Measurements from ENCODE around the gene RSPH1. TPM values are rescaled to one million over a fixed set of nuclear protein-coding genes. Genes with fewer than 3 reads are reported as not detected.

Gene RSPH1
- total RNA-seq, 1 donor from 2014 or later = not detected

- Mint-ChIP-seq H3K27ac (no peak overlapping the region), H3K27me3 (peaks cover 22% of the 10 kb centered on the region), H3K9me3 (no peaks in the 10 kb centered on the region), H3K4me1 (peaks cover 15% of the 10 kb centered on the region), H3K36me3 (ENCODE audit: low read depth) (no peaks in the 10 kb centered on the region), H3K4me3 (no peak overlapping the region)
- intact Hi-C loops (cut with micrococcal nuclease) = no loop called here
- no peak for DNase-seq
Measured at GRCh38 chr21:42499444-42500112, 3.6 kb upstream of the RSPH1 start.

- Mint-ChIP-seq H3K9me3 (no peaks in the 10 kb centered on the region), H3K27me3 (peaks cover 21% of the 10 kb centered on the region), H3K4me1 (peaks cover 15% of the 10 kb centered on the region), H3K36me3 (ENCODE audit: low read depth) (no peaks in the 10 kb centered on the region), H3K4me3 (no peak overlapping the region), H3K27ac (no peak overlapping the region)
- intact Hi-C loops (cut with micrococcal nuclease) = no loop called here
- DNase-seq = no peak
Measured at GRCh38 chr21:42498012-42498411, 2.0 kb upstream of the RSPH1 start.

- intact Hi-C loops (cut with micrococcal nuclease) = loop anchor here (1.0 to 2.0 kb wide), 2 partner anchors 17 to 30 kb away; no protein-coding TSS in a partner anchor
- Mint-ChIP-seq H3K4me1 (peaks cover 21% of the 10 kb centered on the region), H3K9me3 (no peaks in the 10 kb centered on the region), H3K27me3 (peaks cover 21% of the 10 kb centered on the region), H3K27ac (peak overlapping the region; percentile 88), H3K4me3 (peak overlapping the region; percentile 88), H3K36me3 (ENCODE audit: low read depth) (no peaks in the 10 kb centered on the region)
- DNase-seq = no peak
Measured at GRCh38 chr21:42496839-42497202, 797 bp upstream of the RSPH1 start.

- no peaks in the 10 kb centered on the region for H3K9me3 Mint-ChIP-seq
- H3K36me3 Mint-ChIP-seq (ENCODE audit: low read depth) = no peaks in the 10 kb centered on the region
- peaks cover 21% of the 10 kb centered on the region for H3K4me1 Mint-ChIP-seq
- H3K4me3 Mint-ChIP-seq = peak overlapping the region; percentile 88
- intact Hi-C loops (cut with micrococcal nuclease) = loop anchor here (1.0 to 2.0 kb wide), 2 partner anchors 19 to 31 kb away; no protein-coding TSS in a partner anchor
- peak overlapping the region; percentile 68 for H3K27ac Mint-ChIP-seq
- DNase-seq = no peak
- H3K27me3 Mint-ChIP-seq = peaks cover 19% of the 10 kb centered on the region
Measured at GRCh38 chr21:42495765-42496119, 282 bp downstream of the RSPH1 start.

- H3K27me3 Mint-ChIP-seq = peaks cover 13% of the 10 kb centered on the region
- H3K4me1 Mint-ChIP-seq = peaks cover 23% of the 10 kb centered on the region
- H3K4me3 Mint-ChIP-seq = no peak overlapping the region
- no peak for DNase-seq
- no peaks in the 10 kb centered on the region for H3K36me3 Mint-ChIP-seq (ENCODE audit: low read depth)
- no peaks in the 10 kb centered on the region for H3K9me3 Mint-ChIP-seq
- intact Hi-C loops (cut with micrococcal nuclease) = no loop called here
- no peak overlapping the region for H3K27ac Mint-ChIP-seq
Measured at GRCh38 chr21:42495027-42495426, 997 bp downstream of the RSPH1 start.

GRCh38 chr21:42493109-42494060, 2.6 kb downstream of the RSPH1 start:
- no peak overlapping the region for H3K4me3 Mint-ChIP-seq
- H3K4me1 Mint-ChIP-seq = peaks cover 23% of the 10 kb centered on the region
- no peak overlapping the region for H3K27ac Mint-ChIP-seq
- no peak for DNase-seq
- H3K36me3 Mint-ChIP-seq (ENCODE audit: low read depth) = no peaks in the 10 kb centered on the region
- H3K9me3 Mint-ChIP-seq = peaks cover 7% of the 10 kb centered on the region
- H3K27me3 Mint-ChIP-seq = peaks cover 15% of the 10 kb centered on the region
- intact Hi-C loops (cut with micrococcal nuclease) = no loop called here

- Mint-ChIP-seq H3K27ac (no peak overlapping the region), H3K9me3 (peaks cover 10% of the 10 kb centered on the region), H3K4me1 (peaks cover 22% of the 10 kb centered on the region), H3K36me3 (ENCODE audit: low read depth) (no peaks in the 10 kb centered on the region), H3K27me3 (peaks cover 22% of the 10 kb centered on the region), H3K4me3 (no peak overlapping the region)
- no peak for DNase-seq
- intact Hi-C loops (cut with micrococcal nuclease) = no loop called here
Measured at GRCh38 chr21:42492201-42492600, 3.8 kb downstream of the RSPH1 start.

GRCh38 chr21:42491328-42491727, 4.7 kb downstream of the RSPH1 start:
- Mint-ChIP-seq H3K27me3 (peaks cover 31% of the 10 kb centered on the region), H3K36me3 (ENCODE audit: low read depth) (no peaks in the 10 kb centered on the region), H3K9me3 (peaks cover 10% of the 10 kb centered on the region), H3K4me3 (no peak overlapping the region), H3K4me1 (peaks cover 16% of the 10 kb centered on the region), H3K27ac (no peak overlapping the region)
- no peak for DNase-seq
- intact Hi-C loops (cut with micrococcal nuclease) = no loop called here

- no peak for DNase-seq
- Mint-ChIP-seq H3K36me3 (ENCODE audit: low read depth) (no peaks in the 10 kb centered on the region), H3K27ac (no peak overlapping the region), H3K27me3 (peaks cover 35% of the 10 kb centered on the region), H3K4me1 (peaks cover 12% of the 10 kb centered on the region), H3K4me3 (no peak overlapping the region), H3K9me3 (peaks cover 10% of the 10 kb centered on the region)
- intact Hi-C loops (cut with micrococcal nuclease) = no loop called here
Measured at GRCh38 chr21:42490720-42491119, 5.3 kb downstream of the RSPH1 start.

- Mint-ChIP-seq H3K4me1 (peaks cover 9% of the 10 kb centered on the region), H3K27ac (no peak overlapping the region), H3K36me3 (ENCODE audit: low read depth) (no peaks in the 10 kb centered on the region), H3K9me3 (peaks cover 10% of the 10 kb centered on the region), H3K27me3 (peaks cover 36% of the 10 kb centered on the region), H3K4me3 (no peak overlapping the region)
- no peak for DNase-seq
- intact Hi-C loops (cut with micrococcal nuclease) = no loop called here
Measured at GRCh38 chr21:42489991-42490390, 6.0 kb downstream of the RSPH1 start.

GRCh38 chr21:42489006-42489563, 6.9 kb downstream of the RSPH1 start:
- no peak for DNase-seq
- Mint-ChIP-seq H3K27ac (no peak overlapping the region), H3K9me3 (peaks cover 10% of the 10 kb centered on the region), H3K27me3 (peaks cover 34% of the 10 kb centered on the region), H3K4me3 (no peak overlapping the region), H3K4me1 (peaks cover 9% of the 10 kb centered on the region), H3K36me3 (ENCODE audit: low read depth) (no peaks in the 10 kb centered on the region)
- intact Hi-C loops (cut with micrococcal nuclease) = no loop called here

- Mint-ChIP-seq H3K4me3 (no peak overlapping the region), H3K4me1 (peaks cover 2% of the 10 kb centered on the region), H3K9me3 (peaks cover 10% of the 10 kb centered on the region), H3K27ac (no peak overlapping the region), H3K36me3 (ENCODE audit: low read depth) (no peaks in the 10 kb centered on the region), H3K27me3 (peaks cover 45% of the 10 kb centered on the region)
- DNase-seq = no peak
- intact Hi-C loops (cut with micrococcal nuclease) = no loop called here
Measured at GRCh38 chr21:42486531-42486930, 9.5 kb downstream of the RSPH1 start.

GRCh38 chr21:42486072-42486471, 10.0 kb downstream of the RSPH1 start:
- H3K4me1 Mint-ChIP-seq = peaks cover 2% of the 10 kb centered on the region
- peaks cover 49% of the 10 kb centered on the region for H3K27me3 Mint-ChIP-seq
- peaks cover 10% of the 10 kb centered on the region for H3K9me3 Mint-ChIP-seq

GRCh38 chr21:42484966-42485365, 11.1 kb downstream of the RSPH1 start:
- no peak overlapping the region for H3K27ac Mint-ChIP-seq
- H3K27me3 Mint-ChIP-seq = peaks cover 48% of the 10 kb centered on the region
- DNase-seq = no peak
- H3K36me3 Mint-ChIP-seq (ENCODE audit: low read depth) = no peaks in the 10 kb centered on the region
- no peak overlapping the region for H3K4me3 Mint-ChIP-seq
- no peaks in the 10 kb centered on the region for H3K4me1 Mint-ChIP-seq
- H3K9me3 Mint-ChIP-seq = peaks cover 10% of the 10 kb centered on the region
- intact Hi-C loops (cut with micrococcal nuclease) = no loop called here

More at GRCh38 chr21:42486072-42486471, 10.0 kb downstream of the RSPH1 start:
- Mint-ChIP-seq H3K4me3 (no peak overlapping the region), H3K36me3 (ENCODE audit: low read depth) (no peaks in the 10 kb centered on the region), H3K27ac (no peak overlapping the region)
- intact Hi-C loops (cut with micrococcal nuclease) = no loop called here
- no peak for DNase-seq
